GM10266 (cell line): Measurements from ENCODE around the gene C10orf71.

Source experiments
- DNase-seq: peaks from one replicate; pipeline ENCODE4 v3.0.0; 2012; ENCODE audit errors: extremely low spot score
- CTCF ChIP-seq: IDR thresholded peaks from 2 replicates; pipeline ENCODE4 v1.5.1; 2012; ENCODE audit warnings: mild to moderate bottlenecking, low read depth; ENCODE audit not compliant: control insufficient read depth, insufficient read depth; ENCODE audit errors: missing control alignments

C10orf71 gene

GRCh38 chr10:49328401-49329145 lies 29.6 kb downstream of the C10orf71 start:
- DNase-seq: no peak
- no peak for TF ChIP-seq CTCF

- no peak for DNase-seq
- TF ChIP-seq CTCF: no peak
These were observed 30.2 kb downstream of the C10orf71 start for GRCh38 chr10:49329146-49329505.

GRCh38 chr10:49330127-49330665 lies 31.2 kb downstream of the C10orf71 start:
- TF ChIP-seq CTCF: no peak
- no peak for DNase-seq

GRCh38 chr10:49331431-49331830 lies 32.5 kb downstream of the C10orf71 start:
- TF ChIP-seq CTCF: no peak
- no peak for DNase-seq

- TF ChIP-seq CTCF: no peak
- DNase-seq: no peak
These were observed 33.4 kb downstream of the C10orf71 start for GRCh38 chr10:49332333-49332732.

- no peak for DNase-seq
- no peak for TF ChIP-seq CTCF
These were observed 33.8 kb downstream of the C10orf71 start for GRCh38 chr10:49332768-49333167.

- DNase-seq: no peak
- no peak for TF ChIP-seq CTCF
These were observed 34.2 kb downstream of the C10orf71 start for GRCh38 chr10:49333192-49333591.
